SJSA1 (cell line): Measurements from ENCODE around the gene SLC4A7. TPM values are rescaled to one million over a fixed set of nuclear protein-coding genes. Genes with fewer than 3 reads are reported as not detected.
"Not testable (repeated sequence)": the region's sequence is repeated elsewhere in the genome, so short reads cannot be mapped to it uniquely, and the experiment has no call there.

ENCODE experiments used
- DNase-seq, 2 experiments: peaks; one replicate each; pipeline ENCODE4 v3.0.0-alpha.2; 2015 to 2020; ENCODE audit warnings: low spot score in 2 of 2, low read depth in 1 of 2
- H3K27ac ChIP-seq: fragments of 250-450 bp; sonication (Bioruptor Pico); 2 replicates; pipeline ENCODE4 v1.5.1; 2020; ENCODE audit warnings: mild to moderate bottlenecking, moderate library complexity
- H3K27me3 ChIP-seq: fragments of 250-450 bp; sonication (Bioruptor Pico); replicated peaks from 2 replicates; pipeline ENCODE4 v1.5.1; 2020; ENCODE audit warnings: mild to moderate bottlenecking, moderate library complexity
- H3K36me3 ChIP-seq: fragments of 250-450 bp; sonication (Bioruptor Pico); 2 replicates; pipeline ENCODE4 v1.5.1; 2020; ENCODE audit warnings: mild to moderate bottlenecking
- H3K4me1 ChIP-seq: fragments of 250-450 bp; sonication (Bioruptor Pico); replicated peaks from 2 replicates; pipeline ENCODE4 v1.6.1; 2021; ENCODE audit warnings: mild to moderate bottlenecking
- H3K4me3 ChIP-seq: fragments of 250-450 bp; sonication (Bioruptor Pico); 2 replicates; pipeline ENCODE4 v1.5.1; 2020; ENCODE audit warnings: mild to moderate bottlenecking
- H3K9me3 ChIP-seq: fragments of 250-450 bp; sonication (Bioruptor Pico); replicated peaks from 2 replicates; pipeline ENCODE4 v1.5.1; 2020; ENCODE audit warnings: mild to moderate bottlenecking
- total RNA-seq: library from RNA; depleted of rRNA; stranded (reverse); fragments of >200 nt; shearing (Covaris generic); gene quantifications from 2 replicates; pipeline ENCODE4 v1.2.3, GENCODE V29; 2014

The SLC4A7 gene
- total RNA-seq, 1 experiment from 2014 or later = 41.6 TPM

GRCh38 chr3:27353221-27353620 lies 131.0 kb downstream of the SLC4A7 start:
- Histone ChIP-seq H3K27me3 (no peaks in the 10 kb centered on the region), H3K9me3 (no peaks in the 10 kb centered on the region), H3K4me3 (no peak overlapping the region), H3K4me1 (no peaks in the 10 kb centered on the region), H3K27ac (no peak overlapping the region), H3K36me3 (no peaks in the 10 kb centered on the region)
- no peak for DNase-seq

- Histone ChIP-seq H3K27ac (no peak overlapping the region), H3K27me3 (no peaks in the 10 kb centered on the region), H3K4me3 (no peak overlapping the region), H3K36me3 (no peaks in the 10 kb centered on the region), H3K4me1 (no peaks in the 10 kb centered on the region), H3K9me3 (no peaks in the 10 kb centered on the region)
- DNase-seq = no peak
These were observed 132.1 kb downstream of the SLC4A7 start for GRCh38 chr3:27352047-27352446.

DNA sequence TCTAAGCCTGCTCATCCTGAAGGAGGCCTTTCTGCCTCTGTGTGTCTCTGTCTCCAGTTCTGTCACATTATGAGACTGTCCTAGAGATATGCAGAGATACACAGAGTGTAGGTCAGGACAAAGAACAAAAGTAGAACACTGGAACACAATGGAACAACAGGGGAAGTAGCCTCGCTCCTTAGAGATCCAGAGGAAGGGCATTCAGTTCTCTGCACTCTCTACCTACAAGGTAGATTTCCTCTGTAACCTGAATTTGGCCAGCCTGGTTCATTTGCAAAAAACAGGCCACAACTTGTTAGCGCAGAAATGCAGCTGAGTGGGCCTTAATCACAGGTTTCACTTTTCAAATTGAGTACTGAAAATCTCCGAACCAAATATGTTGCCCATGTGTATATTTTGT lies 134.4 kb downstream of the SLC4A7 start:
- Histone ChIP-seq H3K4me3 (no peak overlapping the region), H3K27me3 (no peaks in the 10 kb centered on the region), H3K36me3 (no peaks in the 10 kb centered on the region), H3K9me3 (no peaks in the 10 kb centered on the region), H3K4me1 (no peaks in the 10 kb centered on the region), H3K27ac (no peak overlapping the region)
- no peak for DNase-seq

DNA sequence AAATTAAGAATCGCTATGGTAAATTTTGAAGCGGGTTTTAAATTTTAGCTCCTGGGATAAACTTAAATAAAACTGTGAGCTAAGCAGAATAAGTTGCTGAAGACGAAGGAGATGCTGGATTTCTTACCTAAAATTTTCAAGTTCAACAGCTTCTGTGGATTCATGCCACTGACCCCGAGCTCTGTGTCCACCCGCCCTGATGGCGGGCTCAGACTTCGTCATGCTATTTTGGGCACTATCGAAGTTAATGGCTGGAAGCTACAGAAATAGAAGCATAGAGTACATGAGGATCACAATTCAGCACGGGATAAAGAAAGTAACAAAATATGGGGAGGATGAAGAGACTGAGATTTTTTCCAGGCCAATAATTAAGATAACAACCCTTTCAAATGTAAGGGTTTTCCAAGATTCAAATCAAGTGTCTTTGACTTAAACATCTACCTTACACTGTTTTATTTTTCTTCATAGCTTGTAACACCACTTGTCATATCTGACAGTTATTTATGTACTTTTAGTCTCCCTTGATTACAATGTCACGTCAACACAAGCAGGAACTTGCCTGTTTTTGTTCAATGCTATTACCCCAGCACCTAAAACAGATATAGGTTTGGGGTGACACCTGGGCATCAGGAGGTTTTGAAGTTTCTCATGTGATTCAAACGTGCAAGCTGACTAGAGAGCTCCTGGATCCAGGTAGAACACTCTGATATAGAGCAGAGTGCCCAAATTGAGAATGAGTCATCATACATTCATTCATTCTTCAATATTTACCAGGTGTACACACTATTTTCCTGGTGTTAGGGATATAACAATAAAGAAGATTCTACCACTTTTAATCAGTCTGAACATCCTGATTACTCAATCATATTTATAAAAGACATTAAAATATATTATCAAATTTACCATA lies 138.0 kb downstream of the SLC4A7 start:
- no peaks in the 10 kb centered on the region for H3K27me3 ChIP-seq
- H3K4me3 ChIP-seq = no peak overlapping the region
- DNase-seq = no peak
- H3K9me3 ChIP-seq = no peaks in the 10 kb centered on the region
- H3K36me3 ChIP-seq = no peaks in the 10 kb centered on the region
- H3K27ac ChIP-seq = no peak overlapping the region
- H3K4me1 ChIP-seq = no peaks in the 10 kb centered on the region

GRCh38 chr3:27345493-27345892 lies 138.7 kb downstream of the SLC4A7 start:
- Histone ChIP-seq H3K4me1 (no peaks in the 10 kb centered on the region), H3K9me3 (no peaks in the 10 kb centered on the region), H3K36me3 (no peaks in the 10 kb centered on the region), H3K27ac (no peak overlapping the region), H3K27me3 (no peaks in the 10 kb centered on the region), H3K4me3 (no peak overlapping the region)
- no peak for DNase-seq

DNA sequence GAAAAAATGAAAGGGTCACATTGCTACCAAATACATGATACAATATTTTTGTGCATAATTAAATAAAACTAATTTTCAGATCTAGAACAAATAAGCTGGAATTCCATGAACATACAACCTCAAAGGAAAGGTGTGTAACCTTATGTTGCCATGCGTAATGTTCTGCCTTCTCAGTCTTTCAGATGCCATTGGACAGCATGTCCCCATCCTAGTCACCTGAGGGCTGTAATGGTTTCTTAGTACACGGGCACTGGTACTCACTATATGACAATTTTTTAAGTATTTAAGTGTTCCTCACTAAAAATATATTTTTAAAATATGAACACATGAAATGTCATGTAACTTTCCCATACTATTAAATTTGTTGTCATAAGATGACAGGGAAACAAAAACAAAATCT lies 139.1 kb downstream of the SLC4A7 start:
- DNase-seq = no peak
- Histone ChIP-seq H3K9me3 (no peaks in the 10 kb centered on the region), H3K27me3 (no peaks in the 10 kb centered on the region), H3K4me1 (no peaks in the 10 kb centered on the region), H3K27ac (no peak overlapping the region), H3K4me3 (no peak overlapping the region), H3K36me3 (no peaks in the 10 kb centered on the region)

DNA sequence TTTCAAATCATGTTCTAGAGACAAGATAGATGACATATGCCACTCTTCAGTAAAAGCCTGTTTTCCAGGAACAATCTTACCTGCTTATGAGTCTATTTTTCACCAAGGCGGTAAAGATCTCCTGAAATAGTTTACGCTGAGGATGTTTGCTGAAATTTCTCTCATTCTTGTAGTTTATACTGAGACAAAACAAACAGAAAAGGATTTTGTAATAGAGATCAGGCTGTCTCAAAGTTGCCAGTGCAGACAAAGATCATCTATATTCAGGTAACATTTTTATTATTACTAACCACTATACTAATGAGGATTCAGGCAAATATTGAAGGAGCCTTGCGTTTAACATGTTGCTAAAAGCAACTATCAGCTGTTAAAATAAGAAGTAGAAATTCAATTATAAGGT lies 140.0 kb downstream of the SLC4A7 start:
- no peaks in the 10 kb centered on the region for H3K9me3 ChIP-seq
- H3K27me3 ChIP-seq = no peaks in the 10 kb centered on the region
- H3K4me1 ChIP-seq = no peaks in the 10 kb centered on the region
- H3K27ac ChIP-seq = no peak overlapping the region
- no peaks in the 10 kb centered on the region for H3K36me3 ChIP-seq
- DNase-seq = no peak
- no peak overlapping the region for H3K4me3 ChIP-seq

GRCh38 chr3:27342267-27342666 lies 141.9 kb downstream of the SLC4A7 start:
- no peak for DNase-seq
- Histone ChIP-seq H3K9me3 (no peaks in the 10 kb centered on the region), H3K27ac (no peak overlapping the region), H3K4me1 (no peaks in the 10 kb centered on the region), H3K36me3 (no peaks in the 10 kb centered on the region), H3K27me3 (no peaks in the 10 kb centered on the region), H3K4me3 (no peak overlapping the region)

GRCh38 chr3:27340534-27340933 lies 143.7 kb downstream of the SLC4A7 start:
- H3K27me3 ChIP-seq = no peaks in the 10 kb centered on the region
- no peaks in the 10 kb centered on the region for H3K4me1 ChIP-seq
- no peak overlapping the region for H3K27ac ChIP-seq
- no peaks in the 10 kb centered on the region for H3K36me3 ChIP-seq
- no peaks in the 10 kb centered on the region for H3K9me3 ChIP-seq
- no peak for DNase-seq
- no peak overlapping the region for H3K4me3 ChIP-seq

DNA sequence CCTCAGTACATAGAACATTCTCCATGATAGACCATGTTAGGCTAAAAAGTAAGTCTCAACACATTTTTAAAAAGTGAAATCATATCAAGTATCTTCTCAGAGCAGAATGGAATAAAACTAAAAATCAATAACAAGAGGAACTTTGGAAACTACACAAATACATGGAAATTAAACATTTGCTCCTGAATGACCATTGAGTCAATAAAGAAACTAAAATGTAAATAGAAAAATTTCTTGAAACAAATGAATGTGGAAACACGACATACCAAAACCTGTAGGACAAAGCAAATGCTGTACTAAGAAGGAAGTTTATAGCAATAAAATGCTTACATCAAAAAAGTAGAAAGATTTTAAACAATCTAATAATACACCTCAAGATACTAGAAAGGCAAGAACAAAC lies 148.6 kb downstream of the SLC4A7 start:
- Histone ChIP-seq H3K27me3 (no peaks in the 10 kb centered on the region), H3K27ac (no peak overlapping the region), H3K4me1 (no peaks in the 10 kb centered on the region), H3K9me3 (no peaks in the 10 kb centered on the region), H3K36me3 (no peaks in the 10 kb centered on the region), H3K4me3 (no peak overlapping the region)
- DNase-seq = no peak

GRCh38 chr3:27333843-27334242 lies 150.3 kb downstream of the SLC4A7 start:
- DNase-seq = no peak
- no peaks in the 10 kb centered on the region for H3K27me3 ChIP-seq
- no peaks in the 10 kb centered on the region for H3K9me3 ChIP-seq
- H3K27ac ChIP-seq = no peak overlapping the region
- H3K4me1 ChIP-seq = no peaks in the 10 kb centered on the region
- H3K4me3 ChIP-seq = no peak overlapping the region
- H3K36me3 ChIP-seq = no peaks in the 10 kb centered on the region

DNA sequence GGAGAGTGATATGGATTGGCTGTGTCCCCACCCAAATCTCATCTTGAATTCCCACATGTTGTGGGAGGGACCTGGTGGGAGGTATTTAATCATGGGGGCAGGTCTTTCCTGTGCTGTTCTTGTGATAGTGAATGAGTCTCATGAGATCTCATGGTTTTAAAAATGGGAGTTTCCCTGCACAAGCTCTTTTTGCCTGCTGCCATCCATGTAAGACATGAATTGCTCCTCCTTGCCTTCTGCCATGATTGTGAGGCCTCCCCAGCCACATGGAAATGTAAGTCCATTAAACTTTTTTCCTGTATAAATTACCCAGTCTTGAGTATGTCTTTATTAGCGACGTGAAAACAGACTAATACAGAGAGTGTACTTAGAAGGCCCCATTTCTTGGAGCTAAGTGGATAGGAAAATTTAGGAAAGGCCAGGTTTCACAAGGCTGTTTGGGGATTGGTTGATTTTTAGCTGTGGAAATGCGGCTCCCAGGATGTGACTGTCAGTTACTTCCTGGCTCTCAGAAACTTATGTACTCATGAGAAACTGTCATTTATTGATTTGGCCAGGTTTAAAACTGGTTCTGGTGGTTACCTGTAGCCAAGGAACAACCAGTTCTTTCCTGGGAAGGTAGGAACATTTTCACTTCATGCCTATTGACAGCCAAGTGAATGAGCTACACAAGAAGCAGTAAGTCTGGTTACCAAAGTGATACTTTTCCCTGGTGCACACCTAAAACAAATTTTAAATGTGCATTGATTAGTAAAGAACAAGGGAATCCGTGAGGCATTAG lies 155.0 kb downstream of the SLC4A7 start:
- not testable (repeated sequence) for H3K4me3 ChIP-seq, DNase-seq, H3K36me3 ChIP-seq, H3K27me3 ChIP-seq, H3K27ac ChIP-seq, H3K9me3 ChIP-seq
- peaks cover 29% of the 10 kb centered on the region for H3K4me1 ChIP-seq

DNA sequence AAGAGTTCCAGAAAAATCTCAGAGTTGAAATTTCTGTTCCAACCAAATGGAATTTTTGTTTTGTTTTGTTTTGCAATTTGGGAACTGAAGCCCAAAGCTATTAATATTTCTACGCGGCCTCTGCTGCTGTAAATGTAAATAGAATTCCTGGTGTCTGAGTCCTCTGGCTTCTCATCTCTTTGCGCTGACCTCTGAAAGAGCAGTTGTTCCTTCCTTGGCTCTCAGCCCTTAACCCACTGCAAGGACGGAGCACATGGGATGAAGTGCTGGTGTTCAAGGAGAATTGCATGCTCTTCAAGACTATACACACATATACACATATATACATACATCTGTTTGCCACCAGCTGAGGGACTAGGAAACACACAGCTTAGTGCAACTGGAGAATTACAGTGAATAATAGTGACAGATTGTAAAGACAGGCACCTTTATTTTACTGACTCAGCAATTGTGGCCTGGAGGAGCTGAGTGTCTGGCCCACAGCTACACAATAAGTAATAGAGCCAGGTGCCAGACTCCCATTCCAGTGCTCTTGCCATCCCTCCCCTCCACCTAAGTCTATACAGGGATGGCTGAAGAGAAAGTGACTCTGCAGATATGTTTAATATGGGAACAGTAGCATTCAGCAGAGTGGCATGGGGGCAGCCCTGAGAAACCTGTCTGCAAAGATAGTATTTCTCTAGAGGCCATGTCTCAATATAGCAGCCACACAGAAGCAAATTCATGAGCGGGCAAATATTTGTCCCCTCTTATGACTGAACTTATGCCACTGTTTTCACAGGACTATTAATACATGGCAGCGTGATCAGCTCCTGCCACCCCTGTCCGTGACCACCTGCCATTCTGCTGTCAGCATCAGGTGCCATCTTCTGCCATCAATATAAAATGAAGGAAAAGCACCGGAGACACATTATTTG lies 157.3 kb downstream of the SLC4A7 start:
- Histone ChIP-seq H3K27ac (peak overlapping the region; percentile 87), H3K9me3 (no peaks in the 10 kb centered on the region), H3K36me3 (no peaks in the 10 kb centered on the region), H3K4me3 (no peak overlapping the region), H3K27me3 (no peaks in the 10 kb centered on the region), H3K4me1 (peaks cover 29% of the 10 kb centered on the region)
- DNase-seq = peak; percentile 70 to 75
